Liver (tissue), 2 donors: ENCODE data around the gene TEX14.

Experiments
- FOXA1 ChIP-seq: IDR thresholded peaks from 2 replicates; pipeline ENCODE4 v1.6.1; 2016; ENCODE audit warnings: antibody characterized with exemption
- TF ChIP-seq, protein P1 (sequence below): fragments of 150-350 bp; IDR thresholded peaks from 2 replicates; pipeline ENCODE4 v1.5.1; 2017; ENCODE audit warnings: improper control_type of control experiment, low read depth, low read length; ENCODE audit not compliant: missing input control
- donor health status: healthy.

DNA sequence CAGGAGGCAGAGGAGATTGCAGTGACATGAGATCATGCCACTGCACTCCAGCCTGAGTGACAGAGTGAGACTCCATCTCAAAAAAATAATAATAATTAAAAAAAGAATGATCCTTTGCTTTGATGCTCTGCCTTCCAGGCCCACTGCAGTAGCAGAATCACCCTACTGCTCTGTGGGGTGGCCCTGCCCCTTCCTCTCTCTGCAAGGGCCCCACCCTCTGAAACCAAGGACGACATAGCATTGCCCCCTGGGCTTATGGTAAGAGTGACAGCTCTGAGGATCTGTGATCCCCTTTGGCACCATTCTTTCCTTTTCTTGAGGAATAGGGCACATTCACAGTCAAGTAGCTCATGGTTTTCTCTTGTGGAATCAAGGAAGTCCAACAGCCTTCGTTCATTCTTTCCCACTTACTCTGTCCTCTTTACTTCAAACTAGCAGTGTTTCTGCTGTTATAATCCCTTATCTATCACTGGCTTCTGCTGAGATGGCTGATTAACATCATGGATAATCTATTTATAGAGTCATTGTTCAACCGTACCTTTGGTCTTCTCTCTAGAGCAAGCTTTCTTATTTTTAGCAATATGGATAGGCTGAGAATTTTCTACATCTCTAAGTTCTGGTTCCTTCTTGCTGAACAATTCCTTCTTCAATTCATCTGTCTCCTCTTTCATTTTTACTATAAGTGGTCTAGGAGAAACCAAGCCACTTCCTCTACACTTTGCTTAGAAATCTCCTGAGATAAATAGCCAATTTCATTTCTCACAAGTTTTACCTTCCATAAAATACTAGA is 14.7 kb upstream of the TEX14 start:
- TF ChIP-seq, protein P1, sequence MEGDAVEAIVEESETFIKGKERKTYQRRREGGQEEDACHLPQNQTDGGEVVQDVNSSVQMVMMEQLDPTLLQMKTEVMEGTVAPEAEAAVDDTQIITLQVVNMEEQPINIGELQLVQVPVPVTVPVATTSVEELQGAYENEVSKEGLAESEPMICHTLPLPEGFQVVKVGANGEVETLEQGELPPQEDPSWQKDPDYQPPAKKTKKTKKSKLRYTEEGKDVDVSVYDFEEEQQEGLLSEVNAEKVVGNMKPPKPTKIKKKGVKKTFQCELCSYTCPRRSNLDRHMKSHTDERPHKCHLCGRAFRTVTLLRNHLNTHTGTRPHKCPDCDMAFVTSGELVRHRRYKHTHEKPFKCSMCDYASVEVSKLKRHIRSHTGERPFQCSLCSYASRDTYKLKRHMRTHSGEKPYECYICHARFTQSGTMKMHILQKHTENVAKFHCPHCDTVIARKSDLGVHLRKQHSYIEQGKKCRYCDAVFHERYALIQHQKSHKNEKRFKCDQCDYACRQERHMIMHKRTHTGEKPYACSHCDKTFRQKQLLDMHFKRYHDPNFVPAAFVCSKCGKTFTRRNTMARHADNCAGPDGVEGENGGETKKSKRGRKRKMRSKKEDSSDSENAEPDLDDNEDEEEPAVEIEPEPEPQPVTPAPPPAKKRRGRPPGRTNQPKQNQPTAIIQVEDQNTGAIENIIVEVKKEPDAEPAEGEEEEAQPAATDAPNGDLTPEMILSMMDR: no peak
- no peak for TF ChIP-seq FOXA1
